ENCODE data around the gene CARS2.

DNA sequence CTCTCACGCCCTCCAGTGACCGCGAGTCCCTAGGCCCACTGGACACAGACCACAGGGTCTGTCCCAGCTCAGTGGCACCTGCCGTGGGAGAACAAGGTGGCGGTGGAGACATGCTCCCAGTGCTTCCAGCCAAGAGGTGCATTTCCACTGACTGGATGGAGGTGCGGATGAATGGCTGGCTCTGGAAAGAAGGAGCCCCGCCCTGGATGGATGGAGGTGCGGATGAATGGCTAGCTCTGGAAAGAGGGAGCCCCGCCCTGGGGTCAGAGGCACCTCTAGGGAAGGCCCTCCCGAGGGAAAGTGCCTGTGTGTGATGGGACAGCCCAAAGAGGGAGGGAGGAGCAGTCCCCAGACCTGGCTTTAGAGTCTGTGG is 58.6 kb downstream of the CARS2 start:
- TF ChIP-seq GATA2 (IDR thresholded peaks at IDR 0.05; ENCODE audit: low read depth, low read length) (no peak), GATA3 (IDR thresholded peaks at IDR 0.05; ENCODE audit: low read depth, low read length) (no peak)
